GM18870 (cell line): ENCODE measurements around the gene SECISBP2L.

Experiments used
- ATAC-seq: cut with Tn5 transposase; IDR thresholded peaks from one replicate; pipeline ENCODE4 v1.9.1; 2021; ENCODE audit warnings: moderate library complexity; ENCODE audit not compliant: unreplicated experiment

The SECISBP2L gene

GRCh38 chr15:48966595-48967301 is 79.5 kb downstream of the SECISBP2L start:
- peak; percentile 88 for ATAC-seq

- peak; percentile 50 for ATAC-seq
Observed at GRCh38 chr15:48965972-48966371, 80.3 kb downstream of the SECISBP2L start.

GRCh38 chr15:48964898-48965297 is 81.3 kb downstream of the SECISBP2L start:
- no peak for ATAC-seq

- peak; percentile 50 for ATAC-seq
Observed at GRCh38 chr15:48963524-48964113, 82.6 kb downstream of the SECISBP2L start, which contains the start of gene SHC4. SHC4 (minus strand) TSS chr15:48963919; CDS start chr15:48963015, 904 bp downstream.

- ATAC-seq = no peak
Observed at GRCh38 chr15:48962662-48963523, 83.4 kb downstream of the SECISBP2L start.

- ATAC-seq = no peak
Observed at GRCh38 chr15:48955967-48956366, 90.3 kb downstream of the SECISBP2L start.

GRCh38 chr15:48955370-48955769 is 90.9 kb downstream of the SECISBP2L start:
- ATAC-seq = no peak

GRCh38 chr15:48954538-48954937 is 91.7 kb downstream of the SECISBP2L start:
- ATAC-seq = no peak

GRCh38 chr15:48946840-48947187 is 99.4 kb downstream of the SECISBP2L start:
- ATAC-seq = no peak

GRCh38 chr15:48946074-48946839 is 100.0 kb downstream of the SECISBP2L start:
- no peak for ATAC-seq

- ATAC-seq = no peak
Observed at GRCh38 chr15:48945386-48945785, 100.9 kb downstream of the SECISBP2L start.

- no peak for ATAC-seq
Observed at GRCh38 chr15:48941904-48942303, 104.3 kb downstream of the SECISBP2L start.

- ATAC-seq = peak; percentile 89
Observed at GRCh38 chr15:48940508-48940907, 105.7 kb downstream of the SECISBP2L start.

- no peak for ATAC-seq
Observed at GRCh38 chr15:48939648-48940047, 106.6 kb downstream of the SECISBP2L start.
